HG02623 (cell line): ENCODE results near the gene ZIM2.

ENCODE experiments used
- ATAC-seq: cut with Tn5 transposase; IDR thresholded peaks from one replicate; pipeline ENCODE4 v1.9.1; 2021; ENCODE audit warnings: moderate library complexity; ENCODE audit not compliant: unreplicated experiment

ZIM2 gene

DNA sequence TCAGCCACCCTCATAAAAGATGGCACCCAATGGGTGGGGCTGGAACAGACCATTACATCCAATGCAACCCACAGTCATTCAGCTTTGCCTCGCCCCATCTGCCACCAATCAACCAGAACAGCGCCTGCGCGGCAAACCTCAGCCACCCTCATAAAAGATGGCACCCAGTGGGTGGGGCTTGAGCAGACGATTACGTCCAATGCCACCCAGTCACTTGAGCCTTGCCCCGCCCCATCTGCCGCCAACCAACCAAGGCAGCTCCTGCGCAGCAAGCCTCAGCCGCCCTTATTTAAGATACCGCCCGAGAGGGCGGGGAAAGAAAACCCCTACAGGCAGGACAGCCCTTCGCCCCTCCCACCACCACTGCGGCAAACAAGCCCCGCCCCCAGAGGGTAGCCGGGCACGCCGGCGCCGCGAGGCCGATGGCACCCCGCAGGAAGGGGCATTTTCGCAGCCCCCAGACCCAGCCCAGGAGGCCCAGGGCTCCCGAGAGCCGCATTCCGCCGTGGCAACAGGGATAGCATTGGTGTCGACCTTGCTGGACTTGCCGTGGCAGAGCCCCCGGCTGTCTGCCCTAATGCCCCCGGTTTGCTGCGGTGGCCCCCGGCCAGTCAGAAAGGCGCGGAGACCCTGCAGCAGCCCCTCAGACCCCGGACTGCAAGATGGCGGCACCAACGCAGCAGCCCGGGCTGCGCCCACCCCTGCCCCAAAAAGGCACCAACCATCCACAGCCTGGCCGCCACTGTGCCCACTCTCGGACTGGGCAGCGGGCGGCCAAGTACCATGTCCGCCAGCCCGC lies 675 bp downstream of the ZIM2 start:
- ATAC-seq = no peak

DNA sequence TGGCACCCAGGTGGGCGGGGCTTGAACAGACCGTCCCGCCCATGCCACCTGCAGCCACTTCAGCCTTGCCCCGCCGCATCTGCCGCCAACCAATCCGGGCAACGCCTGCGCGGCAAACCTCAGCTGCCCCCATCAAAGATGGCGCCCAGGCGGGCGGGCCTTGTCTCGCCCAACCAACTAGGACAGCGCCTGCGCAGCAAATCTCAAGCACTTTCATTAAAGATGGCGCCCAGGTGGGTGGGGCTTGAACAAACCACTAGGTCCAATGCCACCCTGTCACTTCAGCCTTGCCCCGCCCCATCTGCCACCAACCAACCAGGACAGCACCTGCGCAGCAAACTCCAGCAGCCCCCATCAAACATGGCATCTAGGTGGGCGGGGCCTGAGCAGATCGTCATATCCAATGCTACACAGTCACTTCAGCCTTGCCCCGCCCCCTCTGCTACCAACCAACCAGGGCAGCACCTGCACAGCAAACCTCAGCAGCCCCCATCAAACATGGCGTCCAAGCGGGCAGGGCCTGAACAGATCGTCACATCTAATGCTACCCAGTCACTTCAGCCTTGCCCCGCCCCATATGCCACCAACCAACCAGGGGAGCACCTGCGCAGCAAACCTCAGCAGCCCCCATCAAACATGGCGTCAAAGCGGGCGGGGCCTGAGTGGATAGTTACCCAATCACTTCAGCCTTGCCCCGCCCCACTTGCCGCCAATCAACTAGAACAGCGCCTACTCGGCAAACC lies 1.4 kb downstream of the ZIM2 start:
- ATAC-seq = no peak

DNA sequence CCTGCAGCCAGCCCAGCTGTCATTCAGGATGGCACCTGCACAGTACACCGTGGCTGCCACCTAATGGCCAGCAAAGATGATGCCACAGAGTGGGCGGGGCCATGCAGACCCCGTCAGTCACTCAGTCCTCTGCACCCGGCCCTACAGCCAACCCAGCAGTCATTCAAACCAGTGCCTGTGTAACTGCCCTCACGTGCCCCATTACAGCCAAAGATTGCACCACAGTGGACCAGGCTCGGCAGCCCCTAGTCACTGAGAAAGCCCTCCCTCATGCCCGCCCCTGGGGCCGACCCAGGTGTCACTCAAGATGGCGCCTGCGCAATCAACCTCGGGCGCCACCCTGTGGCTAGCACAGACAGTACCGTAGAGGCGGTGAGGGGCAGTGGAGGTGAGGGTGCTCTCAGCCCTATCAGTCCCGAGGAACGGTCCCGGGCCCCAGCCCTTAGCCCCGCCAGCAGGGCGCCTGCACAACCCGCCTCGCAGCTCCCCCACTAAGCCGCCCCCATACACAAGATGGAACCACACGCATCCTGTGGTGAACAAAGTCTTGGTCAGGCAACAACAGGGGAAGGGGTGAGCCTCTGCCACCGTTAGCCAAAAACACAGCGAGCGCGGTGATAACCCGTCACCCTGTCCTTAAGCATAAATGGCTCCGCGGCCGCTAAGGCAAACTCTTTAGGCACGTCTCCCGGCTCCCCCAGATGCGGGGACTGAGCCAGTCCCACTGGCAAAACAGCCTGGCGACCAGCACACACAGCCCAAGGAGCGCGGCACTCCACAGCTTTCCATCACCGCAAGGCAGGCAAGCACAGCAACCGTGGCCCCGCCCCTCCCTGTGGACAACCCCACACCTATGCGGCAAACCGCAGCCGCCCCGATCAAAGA lies 2.3 kb downstream of the ZIM2 start:
- ATAC-seq = no peak

DNA sequence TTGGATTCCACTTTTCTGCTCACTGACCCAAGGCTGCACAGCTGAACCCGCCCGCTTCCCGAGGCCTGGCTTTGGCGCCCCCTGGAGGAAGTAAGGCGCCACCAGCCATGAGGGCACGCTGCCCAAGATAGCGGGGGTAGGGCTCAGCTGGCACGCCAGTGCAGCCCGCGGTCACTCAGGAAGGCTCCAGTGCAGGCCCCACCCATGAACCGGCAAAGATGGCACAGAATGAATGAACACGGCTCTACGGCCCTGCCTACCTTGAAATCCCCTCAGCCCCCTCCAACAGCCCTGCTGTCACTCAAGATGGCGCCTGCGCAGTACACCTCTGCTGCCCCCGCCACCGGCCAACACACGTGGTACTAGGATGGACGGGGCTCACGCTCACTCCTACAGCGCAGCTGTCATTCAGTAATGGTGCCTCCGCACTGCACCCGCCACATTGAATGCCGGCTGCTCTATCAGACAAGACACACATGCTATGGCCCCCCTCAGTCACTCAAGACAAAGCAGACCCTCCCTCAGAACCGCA lies 3.0 kb downstream of the ZIM2 start:
- no peak for ATAC-seq

DNA sequence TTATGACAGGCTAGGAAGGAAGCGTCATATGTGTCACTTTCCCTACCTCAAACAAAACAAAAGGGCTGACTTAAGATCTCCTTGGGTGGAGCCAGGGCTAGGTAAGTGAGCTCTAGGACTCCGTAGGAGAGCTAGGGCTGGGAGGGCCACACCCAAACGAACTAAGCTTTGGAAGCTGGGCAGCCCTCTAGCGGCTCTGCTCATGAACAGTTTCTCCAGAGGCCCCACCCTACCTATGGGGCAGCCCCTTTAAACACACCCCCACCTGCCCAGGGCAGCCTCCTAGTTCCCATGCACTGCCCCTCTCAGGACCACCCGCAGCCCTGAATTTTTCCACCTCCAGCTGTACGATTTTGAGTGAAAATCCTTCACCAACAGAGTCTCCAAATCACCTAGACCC lies 3.5 kb downstream of the ZIM2 start:
- ATAC-seq = no peak

DNA sequence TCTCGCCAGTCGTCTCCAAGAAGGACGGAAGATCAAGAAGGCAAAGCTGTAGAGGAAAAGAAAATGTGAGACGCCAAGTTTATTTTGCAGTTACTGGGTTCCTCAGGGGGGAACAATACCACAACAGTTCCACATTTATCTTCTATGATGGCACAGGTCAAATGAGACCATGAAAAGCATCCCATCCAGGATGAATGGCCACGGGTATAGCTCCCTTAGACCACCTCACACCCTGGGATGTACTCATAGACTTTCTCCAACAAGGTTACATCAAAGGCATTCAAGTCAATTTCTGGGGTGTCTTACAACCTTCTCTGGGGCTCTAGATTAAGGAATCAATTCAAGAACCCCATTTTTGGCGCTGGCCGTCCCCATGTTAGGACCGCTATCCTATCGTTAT lies 4.5 kb downstream of the ZIM2 start:
- no peak for ATAC-seq

DNA sequence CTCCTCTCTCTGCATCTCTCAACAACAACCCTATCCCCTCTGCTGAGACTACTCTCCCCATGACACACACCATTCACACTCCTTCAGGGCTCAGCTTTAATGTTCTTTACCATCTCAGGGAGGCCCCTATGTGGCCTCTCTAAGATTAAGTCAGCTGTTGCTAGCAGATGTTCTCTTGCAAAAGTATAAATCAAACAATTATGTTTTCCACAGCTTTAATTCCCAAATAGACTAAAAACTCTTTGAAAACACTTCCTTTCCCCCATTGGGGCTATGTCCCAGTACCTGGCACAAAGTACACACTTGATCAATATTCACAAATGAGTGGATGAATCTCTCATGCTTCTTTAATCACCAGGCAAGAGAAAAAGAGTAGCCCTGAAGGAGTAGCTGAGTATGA lies 5.1 kb downstream of the ZIM2 start:
- no peak for ATAC-seq

DNA sequence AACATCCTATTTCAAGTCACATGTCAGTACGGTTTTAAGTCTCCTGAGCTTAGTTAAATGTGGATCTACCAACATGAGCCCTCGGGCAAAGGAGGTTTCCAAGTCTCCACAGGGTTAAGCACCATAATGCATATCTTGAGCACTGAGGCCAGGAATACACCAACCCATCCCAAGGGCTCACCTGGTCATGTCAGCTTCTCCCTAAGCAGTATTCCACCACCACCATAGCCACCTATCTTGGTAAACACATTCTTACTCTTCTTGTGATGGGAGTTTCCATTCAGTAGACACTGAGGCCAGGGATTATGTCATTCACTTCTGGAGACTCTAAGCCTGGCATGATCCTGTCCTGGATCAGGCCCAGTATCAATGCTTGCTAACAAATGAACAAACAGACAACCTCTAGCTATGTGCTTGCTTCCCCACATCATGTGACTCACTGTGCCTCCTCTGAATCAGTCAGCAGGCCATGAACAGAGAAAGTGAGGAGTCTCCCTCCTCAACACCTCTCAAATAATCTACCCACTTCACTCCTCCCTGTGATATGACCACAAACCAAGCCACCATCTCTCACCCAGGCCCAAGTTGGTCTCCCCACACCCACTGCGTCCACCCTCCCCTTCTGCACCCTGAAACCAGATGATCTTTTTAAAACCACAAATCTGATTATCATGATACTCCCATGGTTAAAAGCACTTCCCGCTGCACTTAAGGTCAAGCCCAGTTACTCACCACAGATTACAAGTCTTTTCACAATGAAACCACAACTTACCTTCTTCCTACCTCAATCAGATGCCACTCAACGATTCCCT lies 5.8 kb downstream of the ZIM2 start:
- no peak for ATAC-seq

DNA sequence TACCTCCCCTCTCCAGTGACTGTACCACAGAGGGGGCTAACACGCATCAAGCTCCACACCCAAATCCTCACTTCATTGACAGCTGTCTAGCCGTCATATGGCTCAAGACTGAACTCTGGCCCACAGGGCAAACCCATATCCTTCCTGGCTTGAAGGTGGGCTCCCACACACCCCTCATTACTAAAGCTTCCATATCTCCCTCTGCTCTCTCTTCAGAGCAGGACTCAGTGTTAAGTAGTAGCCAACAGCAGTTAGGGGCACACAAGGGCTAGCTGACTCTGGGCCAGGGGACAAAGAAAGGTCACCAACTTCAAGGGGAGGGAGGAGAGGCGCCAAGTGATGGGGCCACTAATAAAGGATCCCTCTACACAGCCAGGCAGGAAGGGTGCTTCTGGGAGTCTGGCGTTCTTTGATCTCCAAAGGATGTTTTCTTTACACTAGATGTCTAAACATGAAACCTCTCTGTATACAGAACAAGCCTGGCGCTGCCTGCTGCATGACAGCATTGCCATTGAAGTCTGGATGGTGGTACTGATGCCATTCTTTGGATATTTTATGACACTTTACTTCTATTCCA lies 8.1 kb downstream of the ZIM2 start:
- no peak for ATAC-seq

DNA sequence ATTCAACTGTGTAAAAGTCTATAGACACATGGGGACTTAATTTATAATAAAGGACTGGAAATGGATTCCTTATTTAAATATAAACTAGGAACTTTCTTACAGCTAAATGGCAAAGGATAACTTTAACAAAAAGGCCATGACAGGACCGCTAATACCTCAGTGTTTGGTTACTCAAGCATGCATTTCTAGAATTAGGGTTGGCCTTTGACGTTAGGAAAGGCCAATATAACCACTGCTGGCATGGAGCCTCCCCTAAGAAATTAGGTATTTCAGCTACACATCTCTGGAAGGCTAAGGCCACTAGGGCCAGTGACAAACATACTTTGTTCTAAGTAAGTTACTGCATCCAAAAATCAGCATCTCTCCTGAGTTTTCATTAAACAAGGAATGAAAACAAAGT lies 9.3 kb downstream of the ZIM2 start:
- ATAC-seq = no peak

DNA sequence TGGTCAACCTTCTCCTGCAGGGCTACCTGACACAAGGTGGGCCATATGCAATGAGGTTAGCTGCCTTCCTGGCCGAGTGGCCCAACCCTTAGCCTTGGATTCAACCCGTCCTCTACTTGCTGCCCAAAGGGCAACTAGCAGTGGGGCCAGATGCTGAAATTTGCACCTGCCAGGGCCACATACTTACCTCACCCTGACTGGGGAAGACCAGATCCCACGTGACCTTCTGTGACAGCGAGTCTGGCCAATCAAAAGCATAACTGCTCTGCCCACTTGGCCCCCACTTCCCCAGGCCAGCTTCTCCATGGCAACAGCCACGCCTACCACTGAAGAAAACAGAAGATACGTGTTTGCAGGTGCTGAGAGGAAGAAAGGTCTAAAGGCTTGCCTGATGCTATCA lies 10.9 kb downstream of the ZIM2 start:
- ATAC-seq = no peak

DNA sequence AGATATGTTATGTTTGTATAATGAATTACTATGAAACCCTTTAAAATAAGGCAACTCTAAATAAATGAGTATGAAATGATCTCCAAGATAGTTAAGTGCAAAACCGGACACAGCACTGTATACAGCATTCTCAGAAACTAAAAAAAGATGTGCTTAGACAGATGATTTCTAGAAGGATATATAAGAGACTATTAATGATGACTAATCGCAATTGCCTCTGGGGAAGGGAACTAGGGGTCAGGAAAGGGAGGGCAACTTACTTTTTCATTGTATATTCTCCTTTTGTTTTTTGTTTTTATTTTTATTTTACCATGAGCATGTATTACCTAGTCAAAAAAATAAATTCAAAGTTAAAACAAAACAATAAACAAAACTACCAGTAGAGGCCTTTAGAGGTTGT lies 12.8 kb downstream of the ZIM2 start:
- no peak for ATAC-seq

DNA sequence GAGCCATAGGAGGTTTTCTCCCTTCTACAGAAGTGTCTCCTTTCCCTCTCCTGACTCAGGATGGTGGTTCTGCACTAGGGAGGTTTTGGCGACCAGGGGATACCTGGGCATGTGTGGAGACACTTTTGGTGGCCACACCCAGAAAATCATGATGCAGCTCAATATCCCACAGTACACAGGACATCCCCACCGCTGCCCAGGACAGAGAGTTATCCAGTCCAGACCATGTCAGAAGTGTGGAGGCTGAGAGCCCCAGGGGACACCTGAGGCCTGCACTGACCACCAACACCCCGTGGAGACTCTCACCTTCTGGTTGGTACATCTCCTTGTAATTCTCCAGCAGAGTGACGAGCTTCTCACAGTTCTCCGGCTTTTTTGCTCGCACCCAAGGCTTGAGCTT lies 16.6 kb downstream of the ZIM2 start:
- ATAC-seq = no peak

DNA sequence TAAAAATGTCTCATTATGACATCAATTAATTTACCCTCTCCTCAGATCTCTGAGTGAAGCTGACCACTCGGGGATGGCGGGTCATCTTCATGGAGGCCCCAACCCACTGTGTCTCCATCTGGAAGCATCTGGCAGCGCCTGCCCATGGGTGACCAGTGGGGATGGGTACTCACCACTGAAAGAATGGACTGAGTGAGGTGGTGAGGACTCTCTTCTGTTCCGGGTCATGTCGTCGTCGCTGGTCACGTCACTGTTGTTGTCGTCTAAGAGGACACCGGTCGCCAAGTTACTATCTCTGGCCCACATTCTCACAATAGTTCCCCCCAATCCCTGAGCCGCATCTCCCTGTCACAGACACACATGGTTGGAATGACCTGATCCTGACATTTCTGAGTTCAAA lies 17.1 kb downstream of the ZIM2 start:
- no peak for ATAC-seq

DNA sequence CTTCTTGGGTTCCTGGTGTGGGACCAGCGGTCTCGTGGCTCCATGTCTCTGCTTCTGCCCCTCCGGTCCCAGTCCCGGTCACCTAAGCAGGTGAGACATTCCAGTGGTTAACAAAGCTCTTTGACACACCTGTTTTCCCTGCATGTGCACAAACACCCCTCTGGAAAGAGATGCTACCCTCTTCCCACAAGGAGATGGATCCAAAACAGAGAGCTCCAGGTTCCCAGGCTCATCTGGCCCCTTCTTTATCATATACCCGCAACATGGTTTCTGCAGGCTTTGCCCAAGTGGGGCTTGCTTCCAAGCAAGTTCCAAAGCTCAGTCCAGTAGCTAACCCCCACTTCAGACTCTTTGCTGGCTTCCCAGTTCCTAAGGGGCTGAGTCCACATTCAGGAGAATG lies 17.8 kb downstream of the ZIM2 start:
- no peak for ATAC-seq

DNA sequence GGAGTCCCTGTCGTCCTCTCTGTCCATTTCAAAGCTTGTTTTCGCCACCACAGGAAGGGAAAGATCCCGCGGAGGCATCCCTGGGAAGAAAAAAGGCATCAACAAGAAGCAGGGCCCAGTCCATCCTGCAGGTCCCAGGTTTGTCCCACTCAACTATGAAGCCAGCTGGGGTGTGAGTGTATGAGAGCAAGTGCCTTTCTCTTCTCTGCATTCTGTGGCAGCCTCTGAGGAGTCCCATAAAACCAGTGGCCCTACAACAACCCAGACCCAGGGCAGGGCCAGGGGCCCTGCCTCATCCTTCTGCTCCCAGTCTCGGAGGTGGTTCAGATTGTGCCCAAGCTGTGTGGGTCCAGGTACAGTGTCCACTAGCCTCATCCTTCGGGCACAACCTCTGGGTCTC lies 18.9 kb downstream of the ZIM2 start:
- ATAC-seq = no peak

DNA sequence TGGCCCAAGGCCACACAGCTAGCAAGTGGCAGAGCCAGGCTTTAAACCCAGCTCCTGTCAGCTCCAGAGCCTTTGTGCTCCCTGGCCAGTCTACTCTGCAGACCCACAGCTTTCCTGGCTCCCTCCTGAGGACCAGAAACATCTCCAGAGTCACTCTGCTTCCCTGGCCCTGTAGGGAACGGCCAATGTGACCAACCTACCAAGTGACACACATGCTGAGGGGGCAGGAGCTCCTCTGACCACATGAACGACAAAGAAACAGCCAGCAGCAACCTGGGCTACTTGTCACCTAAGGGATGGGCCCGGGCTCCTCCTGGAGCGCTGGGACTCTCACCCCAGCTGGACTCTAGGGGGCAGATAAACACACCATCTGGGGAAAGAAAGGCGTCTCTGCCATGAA lies 19.3 kb downstream of the ZIM2 start:
- no peak for ATAC-seq

DNA sequence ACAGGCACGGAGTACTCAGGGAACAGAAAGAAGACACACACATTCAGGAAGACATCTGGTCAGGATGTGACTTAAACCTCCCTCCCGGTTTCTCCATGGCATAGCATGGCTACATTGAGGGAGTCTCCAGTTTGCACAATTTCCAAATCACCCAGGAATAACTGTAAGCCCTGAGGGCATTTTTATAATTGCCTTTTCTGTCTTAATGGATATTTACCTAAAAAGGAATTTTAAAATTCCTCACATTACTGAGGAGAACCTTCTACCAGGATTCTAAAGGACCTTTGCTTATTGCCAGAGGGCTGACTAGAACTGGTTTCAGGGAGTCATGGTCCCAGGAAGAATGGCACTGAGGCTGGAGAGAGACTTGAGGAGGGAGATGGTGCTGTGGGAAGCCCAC lies 21.4 kb downstream of the ZIM2 start:
- ATAC-seq = no peak

DNA sequence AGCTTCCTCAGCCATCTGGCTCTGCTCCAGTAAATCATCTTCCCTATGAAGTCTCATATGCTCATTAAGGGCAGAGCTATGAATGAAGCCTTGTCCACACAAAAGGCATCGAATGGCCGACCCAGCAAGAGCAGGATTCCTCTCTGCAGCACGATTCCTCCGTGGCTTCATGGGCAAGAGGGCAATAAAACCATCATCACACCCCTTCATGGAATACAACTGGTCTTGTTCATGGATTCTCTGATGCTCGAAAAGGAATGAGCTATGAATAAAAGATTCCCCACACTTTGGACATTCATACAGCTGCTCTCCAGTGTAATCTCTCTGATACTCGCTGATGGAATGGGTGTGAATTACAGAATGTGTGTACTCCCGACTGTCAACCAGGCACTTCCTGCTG lies 25.9 kb downstream of the ZIM2 start:
- ATAC-seq = no peak

DNA sequence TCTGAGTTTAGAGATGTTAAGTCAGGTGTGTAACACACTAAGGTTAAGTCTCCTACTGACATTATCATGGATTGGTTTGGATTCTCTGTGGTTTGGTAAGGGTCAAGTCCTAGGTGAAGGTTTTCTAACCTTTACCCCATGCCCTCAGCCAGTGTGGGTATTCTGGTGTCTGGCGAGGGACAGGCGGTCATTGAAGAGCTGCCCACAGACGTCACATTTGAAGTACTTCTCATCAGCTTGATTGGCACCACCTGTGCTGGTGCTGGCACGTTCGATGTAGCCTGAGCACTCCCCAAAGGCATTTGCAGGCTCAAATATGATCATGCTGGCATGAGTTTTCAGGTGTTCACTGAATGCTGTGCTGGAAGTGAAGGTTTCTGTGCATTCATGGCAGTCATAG lies 27.0 kb downstream of the ZIM2 start:
- no peak for ATAC-seq
